Activated naive CD8-positive, alpha-beta T cell treated with anti-CD3 and anti-CD28 coated beads, Interleukin-2, amount 10 ng/mL, durations not matched to agents 7 days and 5 days (primary cell): ENCODE data around the gene SPEM3. TPM values are rescaled to one million over a fixed set of nuclear protein-coding genes. Genes with fewer than 3 reads are reported as not detected.
A peak's percentile ranks its signal among the peaks of the same experiment; 100 is the strongest.

Source experiments
- ATAC-seq: fragments of 150-1000 bp; cut with Tn5 transposase; one replicate; pipeline ENCODE4 v1.10.0; 2021; ENCODE audit warnings: low read depth, moderate library complexity
- POLR2A ChIA-PET: fragments of 350-600 bp; sonication (Branson Sonifier 250); formaldehyde crosslinking; loops from one replicate; lab custom pipeline; 2021; ENCODE audit warnings: antibody characterized with exemption; lab: Charles Lee
- DNase-seq: peaks from one replicate; pipeline ENCODE4 v3.0.0; 2021
- H3K27ac Mint-ChIP-seq: one replicate; pipeline ENCODE4 v1.8.0; 2022; ENCODE audit warnings: mild to moderate bottlenecking, mixed read lengths
- H3K27me3 Mint-ChIP-seq: one replicate; pipeline ENCODE4 v1.8.0; 2022; ENCODE audit warnings: mild to moderate bottlenecking, moderate library complexity, mixed read lengths
- H3K36me3 Mint-ChIP-seq: one replicate; pipeline ENCODE4 v1.8.0; 2021; ENCODE audit warnings: mild to moderate bottlenecking, mixed read lengths
- H3K4me1 Mint-ChIP-seq: one replicate; pipeline ENCODE4 v1.8.0; 2021; ENCODE audit warnings: mixed read lengths
- H3K4me3 Mint-ChIP-seq: one replicate; pipeline ENCODE4 v1.8.0; 2022; ENCODE audit warnings: mild to moderate bottlenecking, moderate library complexity, mixed read lengths
- H3K9me3 Mint-ChIP-seq: one replicate; pipeline ENCODE4 v1.8.0; 2021; ENCODE audit warnings: mixed read lengths
- total RNA-seq, 2 experiments: library from RNA; stranded (reverse); gene quantifications; one replicate each; pipeline ENCODE4 v1.2.3, GENCODE V29; 2021

The SPEM3 gene
- total RNA-seq, 2 experiments from 2014 or later, result not detected

DNA sequence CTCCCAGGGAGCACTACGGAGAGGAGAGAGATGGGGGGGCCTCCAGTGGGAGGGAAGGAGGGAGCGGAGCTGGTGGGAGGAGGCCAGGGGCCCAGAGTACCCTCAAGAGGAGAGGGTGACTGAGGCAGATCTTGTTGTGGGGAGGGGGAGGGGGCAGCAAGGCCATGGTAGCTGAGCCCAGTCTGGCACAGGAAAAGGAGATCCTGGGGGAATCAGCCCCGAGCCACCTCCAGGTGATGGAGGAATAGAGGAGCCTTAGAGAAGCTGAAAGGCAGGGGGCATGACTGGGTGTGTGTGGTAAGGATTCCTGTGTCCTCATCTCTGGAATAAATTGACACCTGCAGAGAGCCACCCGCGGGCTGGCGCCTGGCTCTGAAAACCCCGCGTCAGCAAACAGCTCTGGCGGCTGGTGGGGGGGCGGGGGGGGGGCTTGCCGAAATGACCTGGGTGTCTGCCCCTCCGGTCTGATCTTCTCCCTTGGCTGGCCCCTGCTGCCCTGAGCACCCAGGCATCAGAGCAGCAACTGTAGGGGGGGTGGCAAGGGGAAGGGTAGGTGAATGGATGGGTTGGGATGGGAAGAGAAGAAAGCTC is 22.3 kb upstream of the SPEM3 start:
- DNase-seq, result no peak
- POLR2A ChIA-PET, result interaction anchor here (1.1 kb wide), 1 partner anchor 22 kb away, joined by 3 read pairs; no protein-coding TSS in a partner anchor
- Mint-ChIP-seq H3K36me3 (no peaks in the 10 kb centered on the region), H3K4me1 (peaks cover 14% of the 10 kb centered on the region), H3K27ac (peak overlapping the region; percentile 44), H3K27me3 (peaks cover 11% of the 10 kb centered on the region), H3K4me3 (peak overlapping the region; percentile 56), H3K9me3 (no peaks in the 10 kb centered on the region)
- ATAC-seq, result no peak

DNA sequence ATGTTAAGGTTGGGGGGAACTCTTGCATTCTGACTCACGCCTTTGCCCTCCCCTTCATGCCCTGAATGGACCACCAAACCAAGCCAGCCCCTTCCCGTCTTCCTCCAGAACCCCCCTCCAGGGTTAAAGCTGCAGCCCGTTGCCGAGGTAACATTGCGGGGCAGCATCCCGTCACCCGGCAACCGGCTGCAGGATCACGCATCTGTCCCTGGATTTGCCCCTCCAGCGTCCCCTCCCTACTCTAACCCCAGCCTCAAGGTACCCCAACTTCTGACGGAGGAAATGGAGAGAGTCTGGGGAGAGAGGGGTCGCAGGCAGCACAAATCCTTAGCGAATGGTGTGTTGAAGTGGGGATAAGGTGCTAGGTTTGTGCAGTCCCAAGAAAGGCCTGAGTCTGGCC is 21.6 kb upstream of the SPEM3 start:
- Mint-ChIP-seq H3K36me3 (no peaks in the 10 kb centered on the region), H3K4me3 (no peak overlapping the region), H3K27me3 (peaks cover 11% of the 10 kb centered on the region), H3K27ac (peak overlapping the region; percentile 50), H3K4me1 (peaks cover 12% of the 10 kb centered on the region), H3K9me3 (no peaks in the 10 kb centered on the region)
- DNase-seq (no peak), ATAC-seq (no peak)
- POLR2A ChIA-PET, result interaction anchor here (1.1 kb wide), 1 partner anchor 23 kb away, joined by 3 read pairs; no protein-coding TSS in a partner anchor

DNA sequence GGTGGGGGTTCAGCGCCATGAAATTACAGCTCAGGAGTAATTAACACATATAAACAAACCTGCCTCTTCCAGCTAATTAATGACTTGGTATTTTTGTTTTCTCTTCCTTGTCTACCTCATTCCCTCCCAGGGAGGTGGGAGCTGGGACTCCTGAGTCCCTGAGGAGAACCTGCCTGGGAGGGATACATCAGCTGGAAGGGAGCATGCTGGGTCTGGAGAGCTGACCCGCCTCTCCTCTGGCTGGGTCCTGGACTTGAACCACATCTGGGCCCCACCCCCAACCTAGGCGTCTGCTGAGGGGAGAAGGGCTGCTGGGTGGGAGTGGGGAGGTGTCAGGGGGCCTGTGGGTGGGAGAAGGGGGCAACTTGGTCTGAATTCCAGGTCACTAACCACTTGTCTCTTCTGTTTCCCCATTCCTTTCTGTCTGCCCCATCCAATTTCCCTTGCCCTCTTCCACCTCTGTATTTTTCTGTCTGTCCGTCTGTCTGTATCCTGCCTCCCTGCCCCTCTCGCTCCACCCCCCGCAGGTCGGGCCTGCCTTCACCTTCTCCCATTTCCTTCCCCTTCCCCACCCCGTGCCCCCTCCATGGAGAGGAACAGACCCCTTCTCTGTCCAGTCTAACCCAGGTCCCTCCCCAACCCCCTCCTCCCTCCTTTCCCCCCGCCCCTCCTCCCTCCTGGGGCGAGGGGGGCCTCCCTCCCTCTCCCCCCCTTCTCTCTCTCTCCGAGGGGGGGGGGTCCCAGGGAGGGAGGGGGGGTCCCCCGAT is 21.0 kb upstream of the SPEM3 start, which contains the start of gene NLGN2:
Gene NLGN2 (plus strand): TSS at position 361 of the 767 bp plus-strand sequence. CDS start 411 bp downstream, outside the sequence.
- peak within 1 kb of the TSS; percentile 50 for H3K27ac Mint-ChIP-seq
- H3K4me1 Mint-ChIP-seq, result peaks cover 12% of the 10 kb centered on the region
- POLR2A ChIA-PET, result interaction anchor here (1.4 kb wide), 1 partner anchor 27 kb away, joined by 5 read pairs; the partner anchor contains the start of gene TMEM102
- no peaks in the 10 kb centered on the region for H3K36me3 Mint-ChIP-seq
- peaks cover 11% of the 10 kb centered on the region for H3K27me3 Mint-ChIP-seq
- ATAC-seq (no peak), DNase-seq (no peak)
- no peaks in the 10 kb centered on the region for H3K9me3 Mint-ChIP-seq
- H3K4me3 Mint-ChIP-seq, result peak within 1 kb of the TSS; percentile 64

DNA sequence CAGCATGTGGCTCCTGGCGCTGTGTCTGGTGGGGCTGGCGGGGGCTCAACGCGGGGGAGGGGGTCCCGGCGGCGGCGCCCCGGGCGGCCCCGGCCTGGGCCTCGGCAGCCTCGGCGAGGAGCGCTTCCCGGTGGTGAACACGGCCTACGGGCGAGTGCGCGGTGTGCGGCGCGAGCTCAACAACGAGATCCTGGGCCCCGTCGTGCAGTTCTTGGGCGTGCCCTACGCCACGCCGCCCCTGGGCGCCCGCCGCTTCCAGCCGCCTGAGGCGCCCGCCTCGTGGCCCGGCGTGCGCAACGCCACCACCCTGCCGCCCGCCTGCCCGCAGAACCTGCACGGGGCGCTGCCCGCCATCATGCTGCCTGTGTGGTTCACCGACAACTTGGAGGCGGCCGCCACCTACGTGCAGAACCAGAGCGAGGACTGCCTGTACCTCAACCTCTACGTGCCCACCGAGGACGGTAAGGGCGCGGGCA is 20.4 kb upstream of the SPEM3 start:
- H3K27ac Mint-ChIP-seq, result no peak overlapping the region
- H3K4me3 Mint-ChIP-seq, result no peak overlapping the region
- no peaks in the 10 kb centered on the region for H3K36me3 Mint-ChIP-seq
- DNase-seq (peak; percentile 54), ATAC-seq (peak; percentile 4)
- H3K27me3 Mint-ChIP-seq, result peaks cover 11% of the 10 kb centered on the region
- POLR2A ChIA-PET, result interaction anchor here (1.4 kb wide), 1 partner anchor 27 kb away, joined by 5 read pairs; the partner anchor contains the start of gene TMEM102
- no peaks in the 10 kb centered on the region for H3K9me3 Mint-ChIP-seq
- peaks cover 9% of the 10 kb centered on the region for H3K4me1 Mint-ChIP-seq

DNA sequence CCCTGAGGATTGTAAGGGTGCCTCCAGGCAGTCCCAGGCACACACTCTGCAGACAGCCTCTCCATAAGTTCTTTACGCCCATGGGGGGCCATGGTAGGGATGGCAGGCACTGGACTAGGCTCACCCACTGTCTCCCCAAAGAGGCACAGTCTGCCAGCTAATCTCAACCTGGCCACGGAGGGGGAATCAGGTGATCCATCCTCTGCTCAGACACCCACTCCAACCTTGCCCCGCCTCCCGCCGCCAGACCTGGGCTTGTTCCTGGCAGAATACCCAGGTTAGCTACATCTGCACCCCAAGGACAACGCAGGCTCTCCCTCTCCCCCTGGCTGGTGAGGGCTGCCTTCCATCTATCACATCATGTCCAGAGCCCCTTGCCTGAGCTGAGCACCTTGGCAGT is 19.8 kb upstream of the SPEM3 start:
- no peak for DNase-seq
- no peaks in the 10 kb centered on the region for H3K36me3 Mint-ChIP-seq
- H3K27ac Mint-ChIP-seq, result no peak overlapping the region
- POLR2A ChIA-PET, result interaction anchor here (1.4 kb wide), 1 partner anchor 26 kb away, joined by 5 read pairs; the partner anchor contains the start of gene TMEM102
- peaks cover 8% of the 10 kb centered on the region for H3K4me1 Mint-ChIP-seq
- H3K4me3 Mint-ChIP-seq, result no peak overlapping the region
- no peak for ATAC-seq
- peaks cover 11% of the 10 kb centered on the region for H3K27me3 Mint-ChIP-seq
- no peaks in the 10 kb centered on the region for H3K9me3 Mint-ChIP-seq

DNA sequence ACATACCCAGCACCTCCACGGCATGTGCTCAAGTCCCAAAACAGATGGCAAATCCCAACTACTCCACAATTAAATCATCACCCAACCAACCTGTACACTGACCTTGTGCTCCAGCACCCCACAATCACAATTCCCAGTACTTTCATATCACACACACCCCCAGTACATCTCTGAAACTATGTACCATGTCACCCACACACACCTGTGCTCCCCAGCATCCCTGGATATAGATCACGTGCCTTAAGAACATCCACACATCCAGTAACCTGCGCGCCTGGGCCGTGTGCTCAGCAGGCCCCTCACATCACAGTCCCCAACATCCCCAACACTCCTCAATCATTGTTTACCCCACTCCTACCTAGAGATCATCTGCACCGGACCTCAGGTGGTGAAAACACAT is 18.9 kb upstream of the SPEM3 start:
- ATAC-seq (no peak), DNase-seq (no peak)
- peaks cover 11% of the 10 kb centered on the region for H3K27me3 Mint-ChIP-seq
- no peak overlapping the region for H3K4me3 Mint-ChIP-seq
- H3K4me1 Mint-ChIP-seq, result peaks cover 8% of the 10 kb centered on the region
- H3K27ac Mint-ChIP-seq, result no peak overlapping the region
- no peaks in the 10 kb centered on the region for H3K36me3 Mint-ChIP-seq
- POLR2A ChIA-PET, result interaction anchor here (0.6 kb wide), 1 partner anchor 150 kb away, joined by 3 read pairs; no protein-coding TSS in a partner anchor
- no peaks in the 10 kb centered on the region for H3K9me3 Mint-ChIP-seq

DNA sequence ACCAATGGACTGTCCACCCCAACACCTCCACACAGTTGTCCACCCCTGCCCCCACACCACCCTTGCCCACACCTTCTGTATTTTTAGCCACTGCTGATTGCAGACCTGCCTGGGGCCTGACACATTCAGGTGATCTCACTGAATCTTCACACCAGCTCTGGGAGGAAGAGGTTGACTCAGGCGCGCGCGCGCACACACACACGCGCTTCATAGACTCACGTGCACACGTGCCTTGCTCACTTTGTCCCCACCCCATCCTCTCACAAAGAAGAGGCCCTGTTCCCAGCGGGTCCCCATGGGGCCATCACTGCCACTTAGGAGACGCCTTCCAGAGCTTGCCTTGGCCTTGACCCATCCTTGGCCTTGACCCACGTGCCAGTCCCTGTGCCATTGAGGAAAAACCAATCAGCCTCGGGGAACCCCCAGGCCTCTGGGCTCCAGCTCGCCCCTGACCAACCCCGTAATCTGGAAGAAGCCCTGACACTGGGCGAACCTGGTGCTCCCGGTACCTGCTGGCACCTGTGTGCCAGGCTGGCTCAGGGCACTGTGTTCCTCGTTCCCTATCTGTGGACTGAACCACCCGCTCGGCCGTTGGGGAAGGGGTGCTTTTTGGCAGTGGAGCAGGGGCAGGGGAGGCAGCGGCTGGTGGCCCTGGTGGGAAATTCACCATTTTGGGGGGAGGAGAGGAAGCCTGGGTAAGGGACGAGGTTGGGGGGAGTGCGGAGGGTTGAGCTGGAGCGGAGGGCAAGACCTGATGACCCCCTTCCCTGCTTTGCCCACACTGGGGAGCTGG is 17.8 kb upstream of the SPEM3 start:
- no peak overlapping the region for H3K27ac Mint-ChIP-seq
- no peaks in the 10 kb centered on the region for H3K9me3 Mint-ChIP-seq
- DNase-seq (no peak), ATAC-seq (peak; percentile 9)
- no peak overlapping the region for H3K4me3 Mint-ChIP-seq
- POLR2A ChIA-PET, result no interaction called here
- H3K36me3 Mint-ChIP-seq, result no peaks in the 10 kb centered on the region
- H3K27me3 Mint-ChIP-seq, result peaks cover 5% of the 10 kb centered on the region
- H3K4me1 Mint-ChIP-seq, result peaks cover 6% of the 10 kb centered on the region

DNA sequence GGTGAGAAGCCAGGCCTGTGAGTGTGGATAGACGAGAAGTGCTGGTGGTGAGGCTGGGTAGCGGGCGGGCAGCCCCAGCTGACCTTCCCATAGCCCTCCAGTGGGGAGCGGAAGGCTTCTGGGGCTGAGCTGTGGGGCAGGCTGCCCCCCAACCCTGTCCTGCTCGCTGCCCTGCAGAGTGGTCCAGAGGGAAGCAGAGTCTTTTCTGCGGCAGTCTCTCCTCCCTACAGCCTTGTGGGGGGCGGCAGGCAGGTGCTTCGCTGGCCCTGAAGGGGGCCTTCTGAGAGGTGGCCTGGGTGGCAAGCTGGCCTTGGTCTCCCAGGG is 17.3 kb upstream of the SPEM3 start:
- ATAC-seq (no peak), DNase-seq (no peak)
- H3K27me3 Mint-ChIP-seq, result no peaks in the 10 kb centered on the region
- no peaks in the 10 kb centered on the region for H3K9me3 Mint-ChIP-seq
- H3K4me1 Mint-ChIP-seq, result peaks cover 4% of the 10 kb centered on the region
- POLR2A ChIA-PET, result no interaction called here
- no peaks in the 10 kb centered on the region for H3K36me3 Mint-ChIP-seq
- H3K4me3 Mint-ChIP-seq, result no peak overlapping the region
- no peak overlapping the region for H3K27ac Mint-ChIP-seq

DNA sequence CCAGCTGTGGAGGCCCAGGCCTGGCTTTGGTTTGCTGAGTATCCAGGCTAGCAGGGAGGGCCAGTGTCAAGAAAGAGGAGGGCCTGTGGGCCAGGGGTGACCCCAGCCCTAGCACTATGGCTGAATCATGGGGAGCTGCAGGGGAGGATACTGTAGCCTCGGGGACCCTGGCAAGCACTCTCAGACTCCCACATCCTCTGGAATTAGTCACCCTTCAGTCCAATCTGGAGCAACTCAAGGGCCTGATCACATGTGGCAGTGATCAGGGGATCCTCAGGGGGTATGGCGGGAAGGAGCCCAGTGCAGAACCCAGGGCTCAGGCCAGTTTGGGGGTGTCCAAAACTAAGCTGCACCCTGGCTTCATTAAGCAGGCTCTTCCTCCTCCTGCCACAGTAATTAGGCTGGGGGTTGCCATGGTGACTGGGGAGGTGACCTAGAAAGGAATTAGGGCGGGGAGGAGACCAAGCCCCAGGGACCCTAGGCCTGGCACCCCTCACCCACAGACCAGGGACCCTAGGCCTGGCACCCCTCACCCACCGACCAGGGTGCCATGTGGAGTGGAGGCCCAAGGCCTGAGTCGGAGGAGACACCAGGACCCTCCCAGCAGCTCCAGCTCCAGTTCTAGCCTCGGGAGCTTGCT is 15.2 kb upstream of the SPEM3 start:
- no peaks in the 10 kb centered on the region for H3K9me3 Mint-ChIP-seq
- no peak for DNase-seq
- H3K36me3 Mint-ChIP-seq, result no peaks in the 10 kb centered on the region
- H3K4me3 Mint-ChIP-seq, result no peak overlapping the region
- ATAC-seq, result no peak
- POLR2A ChIA-PET, result interaction anchor here (0.5 kb wide), 1 partner anchor 133 kb away, joined by 3 read pairs; no protein-coding TSS in a partner anchor
- H3K27ac Mint-ChIP-seq, result no peak overlapping the region
- no peaks in the 10 kb centered on the region for H3K27me3 Mint-ChIP-seq
- H3K4me1 Mint-ChIP-seq, result no peaks in the 10 kb centered on the region

DNA sequence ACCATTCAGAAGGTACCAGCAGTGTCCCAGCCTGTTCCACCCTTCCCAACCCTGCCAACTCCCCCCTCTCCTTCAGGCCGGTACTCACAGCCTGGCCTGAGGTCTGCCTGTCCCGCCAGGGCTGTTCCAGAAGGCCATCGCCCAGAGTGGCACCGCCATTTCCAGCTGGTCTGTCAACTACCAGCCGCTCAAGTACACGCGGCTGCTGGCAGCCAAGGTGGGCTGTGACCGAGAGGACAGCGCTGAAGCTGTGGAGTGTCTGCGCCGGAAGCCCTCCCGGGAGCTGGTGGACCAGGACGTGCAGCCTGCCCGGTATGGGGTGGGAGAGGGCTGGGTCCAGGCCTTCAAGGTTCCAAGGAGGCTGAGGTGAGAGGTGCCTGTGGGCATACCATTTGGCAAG is 13.8 kb upstream of the SPEM3 start:
- H3K9me3 Mint-ChIP-seq, result no peaks in the 10 kb centered on the region
- H3K27me3 Mint-ChIP-seq, result no peaks in the 10 kb centered on the region
- no peak overlapping the region for H3K27ac Mint-ChIP-seq
- H3K4me1 Mint-ChIP-seq, result no peaks in the 10 kb centered on the region
- DNase-seq (no peak), ATAC-seq (no peak)
- no peak overlapping the region for H3K4me3 Mint-ChIP-seq
- POLR2A ChIA-PET, result no interaction called here
- no peaks in the 10 kb centered on the region for H3K36me3 Mint-ChIP-seq

DNA sequence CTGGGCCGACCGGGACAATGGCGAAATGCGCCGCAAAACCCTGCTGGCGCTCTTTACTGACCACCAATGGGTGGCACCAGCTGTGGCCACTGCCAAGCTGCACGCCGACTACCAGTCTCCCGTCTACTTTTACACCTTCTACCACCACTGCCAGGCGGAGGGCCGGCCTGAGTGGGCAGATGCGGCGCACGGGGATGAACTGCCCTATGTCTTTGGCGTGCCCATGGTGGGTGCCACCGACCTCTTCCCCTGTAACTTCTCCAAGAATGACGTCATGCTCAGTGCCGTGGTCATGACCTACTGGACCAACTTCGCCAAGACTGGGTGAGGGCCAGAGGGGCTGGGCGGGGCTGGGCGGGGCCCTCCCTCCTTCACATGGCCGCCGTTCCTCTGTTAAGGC is 12.9 kb upstream of the SPEM3 start:
- Mint-ChIP-seq H3K27me3 (no peaks in the 10 kb centered on the region), H3K9me3 (no peaks in the 10 kb centered on the region), H3K36me3 (no peaks in the 10 kb centered on the region), H3K27ac (no peak overlapping the region), H3K4me3 (no peak overlapping the region), H3K4me1 (no peaks in the 10 kb centered on the region)
- DNase-seq (no peak), ATAC-seq (no peak)
- POLR2A ChIA-PET, result no interaction called here

DNA sequence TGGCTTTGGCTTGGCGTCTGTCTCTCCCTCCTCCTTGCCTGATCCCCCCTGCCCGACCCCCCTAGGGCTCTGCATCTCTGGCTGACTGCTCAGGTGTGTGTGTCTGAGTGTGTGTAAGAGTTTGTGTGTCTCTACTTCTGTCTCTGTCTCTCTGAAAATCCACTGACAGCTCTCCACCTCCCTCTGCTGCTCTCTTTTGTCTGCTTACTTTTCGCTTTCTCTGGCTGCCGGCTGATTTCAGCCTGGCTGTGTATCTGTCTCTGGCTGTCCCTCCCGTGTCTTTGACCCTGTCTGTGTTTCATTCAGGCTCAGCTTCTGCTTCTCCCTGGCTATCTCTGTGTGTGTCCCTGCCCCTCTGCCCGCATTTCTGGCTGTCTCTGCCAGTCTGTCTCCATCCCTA is 12.3 kb upstream of the SPEM3 start:
- H3K4me1 Mint-ChIP-seq, result no peaks in the 10 kb centered on the region
- no peak for ATAC-seq
- no peak overlapping the region for H3K4me3 Mint-ChIP-seq
- no peaks in the 10 kb centered on the region for H3K27me3 Mint-ChIP-seq
- DNase-seq, result no peak
- no peaks in the 10 kb centered on the region for H3K36me3 Mint-ChIP-seq
- H3K9me3 Mint-ChIP-seq, result no peaks in the 10 kb centered on the region
- POLR2A ChIA-PET, result no interaction called here
- H3K27ac Mint-ChIP-seq, result no peak overlapping the region
